PC-9 (cell line): ENCODE results near the gene USP49.

Experiments
- CTCF ChIP-seq: fragments of 200-600 bp; sonication (generic); conservative IDR thresholded peaks from 2 replicates; pipeline ENCODE4 v1.6.1; 2017; ENCODE audit warnings: mixed run types, antibody characterized with exemption, mild to moderate bottlenecking, moderate library complexity
- EZH2 ChIP-seq: fragments of 200-600 bp; sonication (generic); IDR thresholded peaks from 2 replicates; pipeline ENCODE4 v1.8.0; 2017; ENCODE audit warnings: antibody characterized with exemption, low read depth

- no peak for TF ChIP-seq CTCF
- no peak for TF ChIP-seq EZH2
These were observed 44.3 kb downstream of the USP49 start for GRCh38 chr6:41850861-41851260.
